AG09309 (cell line): ENCODE measurements around the gene CGB2.

Experiments used
- DNase-seq: peaks from one replicate; pipeline ENCODE4 v3.0.0-alpha.2; 2010; ENCODE audit warnings: low read depth
- H3K4me3 ChIP-seq: 2 replicates; pipeline ENCODE4 v1.5.1; 2011; ENCODE audit warnings: mild to moderate bottlenecking, low read depth, low read length, moderate library complexity; ENCODE audit not compliant: control insufficient read depth
- CTCF ChIP-seq: IDR thresholded peaks from 2 replicates; pipeline ENCODE4 v1.5.1; 2011; ENCODE audit warnings: mild to moderate bottlenecking, low read depth, low read length, inconsistent platforms; ENCODE audit not compliant: insufficient read depth, control insufficient read depth; ENCODE audit errors: missing control alignments

Gene CGB2

GRCh38 chr19:48989701-48990291 lies 41.9 kb upstream of the CGB2 start:
- no peak for DNase-seq
- no peak overlapping the region for H3K4me3 ChIP-seq
- TF ChIP-seq CTCF, result no peak

GRCh38 chr19:48990400-48990799 lies 41.3 kb upstream of the CGB2 start:
- TF ChIP-seq CTCF, result no peak
- no peak overlapping the region for H3K4me3 ChIP-seq
- DNase-seq, result no peak

GRCh38 chr19:48991011-48991609 lies 40.6 kb upstream of the CGB2 start:
- no peak for DNase-seq
- no peak for TF ChIP-seq CTCF
- peak overlapping the region; percentile 60 for H3K4me3 ChIP-seq

GRCh38 chr19:48991873-48992580 lies 39.7 kb upstream of the CGB2 start:
- peak; percentile 45 for DNase-seq
- peak overlapping the region; percentile 60 for H3K4me3 ChIP-seq
- TF ChIP-seq CTCF, result no peak

- DNase-seq, result no peak
- no peak for TF ChIP-seq CTCF
- H3K4me3 ChIP-seq, result peak overlapping the region; percentile 60
Measured at GRCh38 chr19:48992581-48993174, 39.0 kb upstream of the CGB2 start.

- peak within 1 kb of the TSS; percentile 88 for H3K4me3 ChIP-seq
- DNase-seq, result peak; percentile 99
- TF ChIP-seq CTCF, result peak; percentile 92
Measured at GRCh38 chr19:48993175-48994034, 38.3 kb upstream of the CGB2 start, which contains the start of the genes GYS1 and RUVBL2. Gene GYS1 (minus strand): TSS chr19:48993309. CDS start chr19:48993112, 197 bp downstream. Gene RUVBL2 (plus strand): TSS chr19:48993887. CDS start chr19:48993912, 25 bp downstream.
